NCI-H82 (cell line): ENCODE data around the gene CLIC2.

Source experiments
- DNase-seq: peaks from one replicate; lab custom pipeline; 2025; lab: John Stamatoyannopoulos, UW

CLIC2 gene

DNA sequence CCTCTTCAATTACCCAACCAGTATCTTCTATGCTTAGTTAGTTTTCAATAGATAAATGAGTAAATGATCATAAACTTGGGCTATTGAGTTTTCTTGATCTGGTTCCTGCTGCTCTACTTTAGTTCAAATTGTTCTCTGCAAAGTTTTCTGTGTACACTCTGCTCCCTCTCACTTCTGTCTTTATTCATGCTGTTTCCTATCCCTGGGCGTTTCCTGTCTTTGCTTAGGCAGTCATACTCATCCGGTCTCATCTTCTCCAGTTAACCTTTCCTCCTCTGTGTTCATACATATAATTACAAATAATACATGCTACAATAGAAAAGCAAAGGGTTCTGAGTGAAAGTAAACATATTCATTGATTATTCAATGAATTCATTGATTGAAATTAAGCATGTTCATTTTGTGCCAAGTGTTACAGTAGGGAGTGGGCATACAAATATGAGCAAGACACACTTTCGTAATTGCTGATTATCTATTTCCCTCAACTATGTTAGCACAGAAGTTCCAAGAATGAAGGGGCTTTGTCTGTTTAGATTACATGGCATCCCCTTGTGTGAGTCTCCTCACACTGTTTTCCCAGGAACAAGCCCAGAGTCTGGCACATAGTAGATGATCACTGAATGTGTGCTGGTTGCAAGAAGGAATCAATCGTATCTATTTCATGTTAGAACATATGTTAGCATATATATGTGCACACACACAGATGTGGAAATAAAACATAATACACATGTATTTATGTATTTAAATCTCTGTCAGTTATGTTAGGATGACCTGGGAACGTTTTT lies 71.3 kb downstream of the CLIC2 start:
- no peak for DNase-seq

- no peak for DNase-seq
Observed at GRCh38 chrX:155259752-155260151, 74.7 kb downstream of the CLIC2 start.

DNA sequence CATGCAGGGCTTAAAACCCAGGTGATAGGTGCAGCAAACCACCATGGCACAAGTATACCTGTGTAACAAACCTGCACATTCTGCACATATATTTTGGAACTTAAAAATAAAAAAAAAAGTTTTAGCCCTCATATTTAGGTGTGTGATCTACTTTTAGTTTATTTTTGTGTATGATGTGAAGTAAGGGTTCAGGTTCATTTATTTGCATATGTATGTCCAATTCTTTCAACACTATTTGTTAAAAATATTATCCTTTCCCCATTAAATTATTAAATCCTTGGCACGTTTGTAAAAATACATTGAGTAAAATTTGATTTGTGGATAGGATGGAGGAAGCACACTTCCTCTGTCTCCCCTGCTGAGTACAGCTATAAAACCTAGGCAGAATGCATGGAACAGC lies 83.0 kb downstream of the CLIC2 start:
- DNase-seq = no peak

- no peak for DNase-seq
Observed at GRCh38 chrX:155247497-155247896, 86.9 kb downstream of the CLIC2 start.

DNA sequence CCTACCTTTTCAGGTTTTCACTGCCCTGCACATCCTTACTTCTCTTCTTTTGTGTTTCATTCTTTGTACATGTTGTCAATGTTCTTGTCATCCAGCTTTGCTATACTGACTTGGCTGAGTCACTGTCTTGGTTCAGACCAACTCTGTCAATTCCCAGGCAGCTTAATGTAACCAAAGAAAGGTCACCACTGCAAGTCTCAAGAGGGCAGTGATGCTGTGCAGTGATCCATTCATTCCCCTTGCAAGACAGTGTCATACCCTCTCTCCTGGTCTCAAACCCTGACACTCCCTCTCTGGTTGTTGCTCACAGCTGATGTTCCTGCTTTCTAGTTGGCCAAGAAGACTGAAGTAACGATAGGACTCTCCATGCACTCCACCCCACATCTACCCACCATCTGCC lies 87.7 kb downstream of the CLIC2 start:
- no peak for DNase-seq

GRCh38 chrX:155242300-155242699 lies 92.1 kb downstream of the CLIC2 start:
- no peak for DNase-seq

- DNase-seq = no peak
Observed at GRCh38 chrX:155237719-155238118, 96.7 kb downstream of the CLIC2 start.

DNA sequence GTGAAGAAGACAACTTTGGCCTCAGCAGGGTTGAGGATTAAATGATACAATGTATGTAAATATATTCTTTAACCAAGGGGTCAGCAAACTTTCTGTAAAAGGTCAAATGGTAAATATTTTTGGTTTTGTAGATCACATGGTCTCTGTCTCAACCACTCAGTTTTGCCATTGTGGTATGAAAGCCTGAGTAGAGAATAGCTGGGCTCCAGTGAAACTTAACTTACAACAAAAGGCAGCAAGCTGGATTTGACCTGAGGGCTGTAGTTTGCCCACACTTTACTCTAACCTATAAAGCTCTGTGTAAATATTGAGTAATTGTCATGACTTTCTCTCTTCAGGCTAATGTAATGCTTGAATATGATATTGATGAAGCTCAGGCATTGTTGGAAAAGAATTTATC lies 98.5 kb downstream of the CLIC2 start:
- DNase-seq = no peak

DNA sequence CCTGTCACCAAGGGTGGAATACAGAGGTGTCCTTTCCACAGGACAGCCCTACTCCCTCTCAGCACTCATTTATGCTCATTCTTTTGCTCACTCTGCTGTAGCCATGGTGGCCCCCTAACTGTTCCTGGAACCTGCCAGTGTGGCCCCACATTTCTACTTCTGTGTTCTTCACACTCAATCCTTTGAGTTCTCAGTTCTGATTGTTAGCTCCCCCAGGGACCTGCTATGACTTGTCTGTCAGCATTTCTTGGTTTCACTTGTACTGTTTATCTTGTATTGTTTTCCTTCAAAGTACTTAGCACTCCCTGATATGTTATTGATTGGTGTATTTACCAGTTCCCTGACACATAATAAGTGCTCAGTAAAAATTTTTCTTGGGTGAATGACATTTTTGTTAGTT lies 103.3 kb downstream of the CLIC2 start:
- DNase-seq = no peak
